NCI-H446 treated with DMSO at 0.1 percent for 48 hours (cell line): ENCODE data around the gene SPACA1.
"Not testable (repeated sequence)": the region's sequence is repeated elsewhere in the genome, so short reads cannot be mapped to it uniquely, and the experiment has no call there.

ENCODE experiments used
- DNase-seq: peaks from one replicate; lab custom pipeline; 2025; lab: John Stamatoyannopoulos, UW

The SPACA1 gene, protein sequence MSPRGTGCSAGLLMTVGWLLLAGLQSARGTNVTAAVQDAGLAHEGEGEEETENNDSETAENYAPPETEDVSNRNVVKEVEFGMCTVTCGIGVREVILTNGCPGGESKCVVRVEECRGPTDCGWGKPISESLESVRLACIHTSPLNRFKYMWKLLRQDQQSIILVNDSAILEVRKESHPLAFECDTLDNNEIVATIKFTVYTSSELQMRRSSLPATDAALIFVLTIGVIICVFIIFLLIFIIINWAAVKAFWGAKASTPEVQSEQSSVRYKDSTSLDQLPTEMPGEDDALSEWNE

DNA sequence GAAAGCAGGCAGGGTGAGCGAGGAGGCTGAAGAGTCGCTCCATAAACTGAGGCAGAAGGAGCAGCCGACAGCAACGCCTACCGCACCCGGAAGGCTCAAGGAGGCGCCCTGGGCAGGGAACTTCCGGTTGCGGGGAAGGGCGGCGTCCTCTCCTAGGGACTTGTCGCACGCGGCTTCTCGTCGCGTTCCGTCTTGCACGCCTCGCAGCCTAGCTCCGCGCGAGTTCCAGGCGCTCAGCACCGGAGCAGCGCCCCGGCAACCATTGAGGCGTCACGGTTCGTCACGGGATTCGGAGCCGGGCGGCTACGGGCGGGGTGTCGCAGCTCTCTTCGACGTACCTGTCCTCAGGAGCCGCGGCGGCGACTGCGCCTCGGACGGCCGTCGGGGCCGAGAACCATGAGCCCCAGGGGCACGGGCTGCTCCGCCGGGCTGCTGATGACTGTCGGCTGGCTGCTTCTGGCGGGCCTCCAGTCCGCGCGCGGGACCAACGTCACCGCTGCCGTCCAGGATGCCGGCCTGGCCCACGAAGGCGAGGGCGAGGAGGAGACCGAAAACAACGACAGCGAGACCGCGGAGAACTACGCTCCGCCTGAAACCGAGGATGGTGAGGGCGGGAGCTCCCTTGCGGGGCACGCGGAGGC is at the start of gene SPACA1:
Gene SPACA1, plus strand, starts transcription at position 332 of the 641 bp plus-strand sequence. Its CDS starts 65 bp downstream, at position 397.
- DNase-seq, result no peak

- DNase-seq, result no peak
Measured at GRCh38 chr6:88000713-88001112, 46.9 kb upstream of the SPACA1 start.

- DNase-seq, result not testable (repeated sequence)
Measured at GRCh38 chr6:88001279-88001678, 46.4 kb upstream of the SPACA1 start.

- DNase-seq, result no peak
Measured at GRCh38 chr6:88004707-88005106, 42.9 kb upstream of the SPACA1 start.

GRCh38 chr6:88006557-88006956 is 41.1 kb upstream of the SPACA1 start:
- no peak for DNase-seq

DNA sequence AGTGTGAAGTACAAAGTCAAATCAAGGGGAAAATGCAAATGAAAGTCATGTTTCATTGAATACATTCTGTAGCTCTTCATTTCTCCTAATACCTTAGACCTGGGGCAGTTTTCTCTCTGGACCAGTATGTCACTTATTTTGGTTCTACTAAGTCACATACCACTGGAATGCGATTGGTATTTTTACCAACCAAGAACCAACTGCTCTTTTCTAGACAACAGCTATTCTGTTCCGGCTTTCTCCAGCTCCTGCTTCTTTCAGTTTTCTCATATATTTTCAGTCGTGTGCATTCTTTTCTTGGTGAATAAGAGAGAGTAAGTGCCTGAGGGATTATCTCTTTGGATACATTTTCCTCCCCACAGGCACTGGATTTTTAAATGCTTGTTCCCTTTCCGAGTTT is 39.2 kb upstream of the SPACA1 start:
- no peak for DNase-seq

DNA sequence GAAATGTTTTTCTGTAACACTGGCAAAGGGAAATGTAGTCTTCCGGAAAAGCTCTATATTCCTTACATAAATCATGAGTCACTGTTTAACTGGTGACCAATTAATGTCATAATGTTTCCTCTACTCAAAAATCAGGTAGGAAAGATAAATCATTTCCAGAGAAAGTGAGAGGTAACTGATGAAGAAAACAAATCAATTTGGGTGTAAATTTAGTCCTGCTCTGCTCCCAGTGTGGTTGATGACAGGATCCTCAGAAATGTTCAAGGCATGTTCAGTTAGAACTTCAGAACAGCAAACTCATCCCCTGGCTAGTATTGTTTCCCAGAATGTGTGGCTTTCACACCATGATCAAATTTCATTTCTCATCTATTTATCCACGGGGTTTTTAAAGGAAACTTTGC is 38.8 kb upstream of the SPACA1 start:
- DNase-seq, result no peak

GRCh38 chr6:88013015-88013414 is 34.6 kb upstream of the SPACA1 start:
- DNase-seq, result no peak

GRCh38 chr6:88013554-88013953 is 34.1 kb upstream of the SPACA1 start:
- no peak for DNase-seq

GRCh38 chr6:88020439-88020838 is 27.2 kb upstream of the SPACA1 start:
- no peak for DNase-seq

DNA sequence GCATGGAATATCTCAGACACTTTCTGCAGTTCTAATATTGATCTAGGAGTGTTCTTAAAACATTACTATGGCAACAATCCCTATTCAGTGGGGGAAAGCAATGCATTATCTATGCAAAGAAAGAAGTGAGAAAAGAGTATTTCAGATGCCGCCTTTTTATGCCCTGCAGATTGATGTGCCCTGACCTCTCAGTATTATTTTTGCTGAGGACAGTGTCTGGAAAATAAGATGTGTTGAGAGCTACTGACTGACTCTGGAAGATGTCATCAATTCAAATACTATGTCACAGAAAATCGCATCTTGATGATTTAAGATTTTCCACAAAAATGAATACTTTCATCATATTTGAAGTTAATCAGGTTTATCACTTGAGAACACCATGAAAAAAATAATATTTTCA is 22.9 kb upstream of the SPACA1 start:
- no peak for DNase-seq

- no peak for DNase-seq
Measured at GRCh38 chr6:88031550-88031949, 16.1 kb upstream of the SPACA1 start.

GRCh38 chr6:88044530-88044929 is 3.1 kb upstream of the SPACA1 start:
- DNase-seq, result no peak

GRCh38 chr6:88045521-88046136 is 2.0 kb upstream of the SPACA1 start:
- no peak for DNase-seq

- DNase-seq, result no peak
Measured at GRCh38 chr6:88048578-88048977, 937 bp downstream of the SPACA1 start.

- no peak for DNase-seq
Measured at GRCh38 chr6:88050140-88050818, 2.6 kb downstream of the SPACA1 start.

DNA sequence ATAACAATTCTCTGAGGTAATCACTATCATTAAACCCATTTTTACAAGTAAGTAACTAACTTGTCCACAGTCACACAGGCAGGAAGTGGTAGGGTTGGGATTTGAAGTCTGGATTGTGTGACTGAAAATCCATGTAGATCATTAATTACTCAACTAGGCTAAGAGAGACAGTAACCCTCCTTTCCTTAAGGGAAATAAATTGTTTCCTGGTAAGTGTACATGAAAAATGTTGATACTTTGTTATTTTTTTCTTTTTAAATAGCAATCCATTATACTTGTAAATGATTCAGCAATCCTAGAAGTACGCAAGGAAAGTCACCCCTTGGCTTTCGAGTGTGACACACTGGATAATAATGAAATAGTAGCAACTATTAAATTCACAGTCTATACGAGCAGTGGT is 11.6 kb downstream of the SPACA1 start:
- no peak for DNase-seq

DNA sequence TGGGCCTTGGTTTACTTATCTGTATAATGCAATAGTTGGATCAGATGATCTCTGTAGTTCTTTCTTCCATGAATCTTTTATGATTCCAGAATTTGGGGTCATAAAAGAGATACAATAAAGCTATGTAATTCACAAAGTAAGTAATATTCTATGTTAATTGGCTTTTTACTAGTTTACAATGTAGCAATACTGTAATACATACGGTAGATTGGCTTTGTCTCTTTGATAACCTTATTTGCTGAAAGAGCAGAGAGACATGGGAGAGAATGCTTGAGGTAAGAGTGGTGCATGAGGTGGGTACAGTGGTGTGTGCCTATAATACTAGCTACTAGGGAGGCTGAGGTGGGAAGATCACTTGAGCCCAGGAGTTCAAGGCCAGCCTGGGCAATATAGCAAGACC is 14.7 kb downstream of the SPACA1 start:
- no peak for DNase-seq

- DNase-seq, result no peak
Measured at GRCh38 chr6:88072462-88072861, 24.8 kb downstream of the SPACA1 start.

- DNase-seq, result no peak
Measured at GRCh38 chr6:88074791-88075190, 27.1 kb downstream of the SPACA1 start.

GRCh38 chr6:88077305-88077704 is 29.7 kb downstream of the SPACA1 start:
- DNase-seq, result no peak

GRCh38 chr6:88086792-88087191 is 39.2 kb downstream of the SPACA1 start:
- no peak for DNase-seq

- no peak for DNase-seq
Measured at GRCh38 chr6:88089708-88090107, 42.1 kb downstream of the SPACA1 start.
